H1 (cell line): Measurements from ENCODE around the gene PLD5. TPM values are rescaled to one million over a fixed set of nuclear protein-coding genes. Genes with fewer than 3 reads are reported as not detected.

ENCODE experiments used
- BRCA1 ChIP-seq: IDR thresholded peaks from 2 replicates; pipeline ENCODE4 v1.6.1; 2012; ENCODE audit warnings: low read depth, low read length, improper control_type of control experiment
- polyA plus RNA-seq, 7 experiments: library from polyadenylated mRNA; depleted of rRNA in 3 of 7; stranded (reverse) in 5 of 7; unstranded in 2 of 7; fragments of >200 nt in 5 of 7; fragments of 200-250 nt in 2 of 7; gene quantifications; 1 replicate in 5 of 7; 2 replicates in 1 of 7; 4 replicates in 1 of 7; pipeline versions ENCODE4 v1.2.1 to v1.2.3, GENCODE V29; 2011 to 2013; ENCODE audit warnings: missing spikeins in 2 of 7, mixed read lengths in 2 of 7
- total RNA-seq: library from RNA; stranded (reverse); fragmentation: NEBNext Ultra II Directional; extraction: Animal tissue kit (Norgen Biotek cat#: 25700); gene quantifications from 2 replicates; pipeline ENCODE4 v1.2.1, GENCODE V29; 2021
- TF ChIP-seq, protein P1 (sequence below): fragments of 300-600 bp; sonication (generic); IDR thresholded peaks from 2 replicates; pipeline ENCODE4 v1.7.1; 2012; ENCODE audit warnings: low read length, moderate library complexity, mild to moderate bottlenecking, inconsistent platforms; ENCODE audit not compliant: insufficient replicate concordance
- TF ChIP-seq, protein P2 (sequence below): IDR thresholded peaks from 2 replicates; pipeline ENCODE4 v1.6.1; 2012; ENCODE audit warnings: inconsistent platforms

The PLD5 gene
- total and polyA plus RNA-seq, 2 of the 8 experiments (the other 6 are each of a cell fraction or from before 2014, with no cell fraction given), result 0.86 to 8.5 TPM

DNA sequence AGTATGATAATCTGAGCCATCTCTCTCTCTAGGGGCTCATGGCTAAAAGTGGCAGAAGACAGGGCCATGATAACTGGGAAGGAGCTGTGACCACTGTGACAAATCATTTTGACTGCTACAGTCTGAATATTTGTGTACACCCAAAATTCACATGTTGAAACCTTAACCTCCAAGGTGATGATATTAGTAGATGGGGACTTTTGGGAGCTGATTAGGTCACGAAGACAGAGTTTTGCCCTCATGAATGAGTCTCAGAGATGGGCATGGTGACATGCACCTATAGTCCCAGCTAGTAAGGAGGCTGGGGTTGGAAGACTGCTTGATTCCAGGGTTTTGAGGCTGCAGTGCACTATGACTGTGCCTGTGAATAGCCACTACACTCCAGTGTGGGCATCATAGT lies 174.9 kb downstream of the PLD5 start (continued):
- TF ChIP-seq, protein P1, sequence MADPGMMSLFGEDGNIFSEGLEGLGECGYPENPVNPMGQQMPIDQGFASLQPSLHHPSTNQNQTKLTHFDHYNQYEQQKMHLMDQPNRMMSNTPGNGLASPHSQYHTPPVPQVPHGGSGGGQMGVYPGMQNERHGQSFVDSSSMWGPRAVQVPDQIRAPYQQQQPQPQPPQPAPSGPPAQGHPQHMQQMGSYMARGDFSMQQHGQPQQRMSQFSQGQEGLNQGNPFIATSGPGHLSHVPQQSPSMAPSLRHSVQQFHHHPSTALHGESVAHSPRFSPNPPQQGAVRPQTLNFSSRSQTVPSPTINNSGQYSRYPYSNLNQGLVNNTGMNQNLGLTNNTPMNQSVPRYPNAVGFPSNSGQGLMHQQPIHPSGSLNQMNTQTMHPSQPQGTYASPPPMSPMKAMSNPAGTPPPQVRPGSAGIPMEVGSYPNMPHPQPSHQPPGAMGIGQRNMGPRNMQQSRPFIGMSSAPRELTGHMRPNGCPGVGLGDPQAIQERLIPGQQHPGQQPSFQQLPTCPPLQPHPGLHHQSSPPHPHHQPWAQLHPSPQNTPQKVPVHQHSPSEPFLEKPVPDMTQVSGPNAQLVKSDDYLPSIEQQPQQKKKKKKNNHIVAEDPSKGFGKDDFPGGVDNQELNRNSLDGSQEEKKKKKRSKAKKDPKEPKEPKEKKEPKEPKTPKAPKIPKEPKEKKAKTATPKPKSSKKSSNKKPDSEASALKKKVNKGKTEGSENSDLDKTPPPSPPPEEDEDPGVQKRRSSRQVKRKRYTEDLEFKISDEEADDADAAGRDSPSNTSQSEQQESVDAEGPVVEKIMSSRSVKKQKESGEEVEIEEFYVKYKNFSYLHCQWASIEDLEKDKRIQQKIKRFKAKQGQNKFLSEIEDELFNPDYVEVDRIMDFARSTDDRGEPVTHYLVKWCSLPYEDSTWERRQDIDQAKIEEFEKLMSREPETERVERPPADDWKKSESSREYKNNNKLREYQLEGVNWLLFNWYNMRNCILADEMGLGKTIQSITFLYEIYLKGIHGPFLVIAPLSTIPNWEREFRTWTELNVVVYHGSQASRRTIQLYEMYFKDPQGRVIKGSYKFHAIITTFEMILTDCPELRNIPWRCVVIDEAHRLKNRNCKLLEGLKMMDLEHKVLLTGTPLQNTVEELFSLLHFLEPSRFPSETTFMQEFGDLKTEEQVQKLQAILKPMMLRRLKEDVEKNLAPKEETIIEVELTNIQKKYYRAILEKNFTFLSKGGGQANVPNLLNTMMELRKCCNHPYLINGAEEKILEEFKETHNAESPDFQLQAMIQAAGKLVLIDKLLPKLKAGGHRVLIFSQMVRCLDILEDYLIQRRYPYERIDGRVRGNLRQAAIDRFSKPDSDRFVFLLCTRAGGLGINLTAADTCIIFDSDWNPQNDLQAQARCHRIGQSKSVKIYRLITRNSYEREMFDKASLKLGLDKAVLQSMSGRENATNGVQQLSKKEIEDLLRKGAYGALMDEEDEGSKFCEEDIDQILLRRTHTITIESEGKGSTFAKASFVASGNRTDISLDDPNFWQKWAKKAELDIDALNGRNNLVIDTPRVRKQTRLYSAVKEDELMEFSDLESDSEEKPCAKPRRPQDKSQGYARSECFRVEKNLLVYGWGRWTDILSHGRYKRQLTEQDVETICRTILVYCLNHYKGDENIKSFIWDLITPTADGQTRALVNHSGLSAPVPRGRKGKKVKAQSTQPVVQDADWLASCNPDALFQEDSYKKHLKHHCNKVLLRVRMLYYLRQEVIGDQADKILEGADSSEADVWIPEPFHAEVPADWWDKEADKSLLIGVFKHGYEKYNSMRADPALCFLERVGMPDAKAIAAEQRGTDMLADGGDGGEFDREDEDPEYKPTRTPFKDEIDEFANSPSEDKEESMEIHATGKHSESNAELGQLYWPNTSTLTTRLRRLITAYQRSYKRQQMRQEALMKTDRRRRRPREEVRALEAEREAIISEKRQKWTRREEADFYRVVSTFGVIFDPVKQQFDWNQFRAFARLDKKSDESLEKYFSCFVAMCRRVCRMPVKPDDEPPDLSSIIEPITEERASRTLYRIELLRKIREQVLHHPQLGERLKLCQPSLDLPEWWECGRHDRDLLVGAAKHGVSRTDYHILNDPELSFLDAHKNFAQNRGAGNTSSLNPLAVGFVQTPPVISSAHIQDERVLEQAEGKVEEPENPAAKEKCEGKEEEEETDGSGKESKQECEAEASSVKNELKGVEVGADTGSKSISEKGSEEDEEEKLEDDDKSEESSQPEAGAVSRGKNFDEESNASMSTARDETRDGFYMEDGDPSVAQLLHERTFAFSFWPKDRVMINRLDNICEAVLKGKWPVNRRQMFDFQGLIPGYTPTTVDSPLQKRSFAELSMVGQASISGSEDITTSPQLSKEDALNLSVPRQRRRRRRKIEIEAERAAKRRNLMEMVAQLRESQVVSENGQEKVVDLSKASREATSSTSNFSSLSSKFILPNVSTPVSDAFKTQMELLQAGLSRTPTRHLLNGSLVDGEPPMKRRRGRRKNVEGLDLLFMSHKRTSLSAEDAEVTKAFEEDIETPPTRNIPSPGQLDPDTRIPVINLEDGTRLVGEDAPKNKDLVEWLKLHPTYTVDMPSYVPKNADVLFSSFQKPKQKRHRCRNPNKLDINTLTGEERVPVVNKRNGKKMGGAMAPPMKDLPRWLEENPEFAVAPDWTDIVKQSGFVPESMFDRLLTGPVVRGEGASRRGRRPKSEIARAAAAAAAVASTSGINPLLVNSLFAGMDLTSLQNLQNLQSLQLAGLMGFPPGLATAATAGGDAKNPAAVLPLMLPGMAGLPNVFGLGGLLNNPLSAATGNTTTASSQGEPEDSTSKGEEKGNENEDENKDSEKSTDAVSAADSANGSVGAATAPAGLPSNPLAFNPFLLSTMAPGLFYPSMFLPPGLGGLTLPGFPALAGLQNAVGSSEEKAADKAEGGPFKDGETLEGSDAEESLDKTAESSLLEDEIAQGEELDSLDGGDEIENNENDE, result no peak
- TF ChIP-seq BRCA1, result no peak
- TF ChIP-seq, protein P2, sequence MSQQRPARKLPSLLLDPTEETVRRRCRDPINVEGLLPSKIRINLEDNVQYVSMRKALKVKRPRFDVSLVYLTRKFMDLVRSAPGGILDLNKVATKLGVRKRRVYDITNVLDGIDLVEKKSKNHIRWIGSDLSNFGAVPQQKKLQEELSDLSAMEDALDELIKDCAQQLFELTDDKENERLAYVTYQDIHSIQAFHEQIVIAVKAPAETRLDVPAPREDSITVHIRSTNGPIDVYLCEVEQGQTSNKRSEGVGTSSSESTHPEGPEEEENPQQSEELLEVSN, result no peak
- TF ChIP-seq, all 59 proteins: peak for 0
